Fibroblast of lung (primary cell): ENCODE results near the gene AGBL3. TPM values are rescaled to one million over a fixed set of nuclear protein-coding genes. Genes with fewer than 3 reads are reported as not detected.

Experiments
- DNase-seq, 2 donors: peaks; one replicate each; pipeline versions ENCODE4 v3.0.0 to v3.0.0-alpha.2; 2010; ENCODE audit warnings: low read depth in 2 of 2
- H2AFZ ChIP-seq: 2 replicates; pipeline ENCODE4 v1.5.1; 2012; ENCODE audit warnings: low read length, control low read depth, inconsistent platforms
- H3K27ac ChIP-seq: 2 replicates; pipeline ENCODE4 v1.5.1; 2011; ENCODE audit warnings: low read length, control low read depth; ENCODE audit not compliant: insufficient read depth
- H3K27me3 ChIP-seq: 2 replicates; pipeline ENCODE4 v1.5.1; 2011; ENCODE audit warnings: mild to moderate bottlenecking, low read length; ENCODE audit not compliant: control insufficient read depth, insufficient read depth
- H3K36me3 ChIP-seq: 2 replicates; pipeline ENCODE4 v1.5.1; 2011; ENCODE audit warnings: low read length; ENCODE audit not compliant: control insufficient read depth, insufficient read depth
- H3K4me1 ChIP-seq: 2 replicates; pipeline ENCODE4 v1.5.1; 2011; ENCODE audit warnings: low read length; ENCODE audit not compliant: control insufficient read depth, insufficient read depth; ENCODE audit errors: extremely low read depth
- H3K4me2 ChIP-seq: 2 replicates; pipeline ENCODE4 v1.5.1; 2011; ENCODE audit warnings: low read length, control low read depth; ENCODE audit not compliant: insufficient read depth; ENCODE audit errors: extremely low read depth
- H3K4me3 ChIP-seq, 4 experiments: fragments of 200-600 bp in 1 of 4; sonication (generic) in 1 of 4; replicated peaks in 1 of 4; 2 replicates each; pipeline ENCODE4 v1.5.1; 2011 to 2016; ENCODE audit warnings: low read length in 4 of 4, low read depth in 3 of 4, mild to moderate bottlenecking in 3 of 4, control low read depth in 2 of 4, inconsistent platforms in 1 of 4, mixed read lengths in 1 of 4; ENCODE audit not compliant: insufficient read depth in 1 of 4; ENCODE audit errors: control extremely low read depth in 1 of 4
- H3K79me2 ChIP-seq: 2 replicates; pipeline ENCODE4 v1.5.1; 2012; ENCODE audit warnings: mild to moderate bottlenecking, low read length, inconsistent platforms; ENCODE audit not compliant: control insufficient read depth, insufficient read depth
- H3K9ac ChIP-seq: 2 replicates; pipeline ENCODE4 v1.5.1; 2011; ENCODE audit warnings: mild to moderate bottlenecking, low read length, control low read depth; ENCODE audit not compliant: insufficient read depth
- H3K9me3 ChIP-seq: 2 replicates; pipeline ENCODE4 v1.5.1; 2012; ENCODE audit warnings: low read depth, low read length; ENCODE audit not compliant: control insufficient read depth, insufficient read depth
- H4K20me1 ChIP-seq: 2 replicates; pipeline ENCODE4 v1.5.1; 2011; ENCODE audit warnings: low read length; ENCODE audit not compliant: control insufficient read depth, insufficient read depth; ENCODE audit errors: extremely low read depth
- EZH2 ChIP-seq: IDR thresholded peaks from 2 replicates; pipeline ENCODE4 v1.5.1; 2012; ENCODE audit warnings: low read length, control low read depth, mild to moderate bottlenecking; ENCODE audit errors: missing control alignments
- polyA plus RNA-seq, 2 donors: library from polyadenylated mRNA; depleted of rRNA in 1 of 2; stranded (reverse) in 1 of 2; unstranded in 1 of 2; fragments of >200 nt; gene quantifications; 2 replicates each; pipeline ENCODE4 v1.2.1, GENCODE V29; 2011 to 2012; ENCODE audit warnings: missing spikeins in 1 of 2
- total RNA-seq: library from RNA; depleted of rRNA; stranded (reverse); fragments of >200 nt; gene quantifications from 2 replicates; pipeline ENCODE4 v1.2.1, GENCODE V29; 2014
- TF ChIP-seq, protein P1 (sequence below), 2 donors: IDR thresholded peaks in 1 of 2; conservative IDR thresholded peaks in 1 of 2; 1 replicate in 1 of 2; 2 replicates in 1 of 2; pipeline ENCODE4 v1.5.1; 2011 to 2012; ENCODE audit warnings: low read length in 2 of 2, control low read depth in 1 of 2, inconsistent platforms in 1 of 2, low read depth in 1 of 2, mild to moderate bottlenecking in 1 of 2

The AGBL3 gene
- total and polyA plus RNA-seq, 2 donors (not counting 1 experiment from before 2014, with no cell fraction given), result 0.56 to 1.3 TPM

DNA sequence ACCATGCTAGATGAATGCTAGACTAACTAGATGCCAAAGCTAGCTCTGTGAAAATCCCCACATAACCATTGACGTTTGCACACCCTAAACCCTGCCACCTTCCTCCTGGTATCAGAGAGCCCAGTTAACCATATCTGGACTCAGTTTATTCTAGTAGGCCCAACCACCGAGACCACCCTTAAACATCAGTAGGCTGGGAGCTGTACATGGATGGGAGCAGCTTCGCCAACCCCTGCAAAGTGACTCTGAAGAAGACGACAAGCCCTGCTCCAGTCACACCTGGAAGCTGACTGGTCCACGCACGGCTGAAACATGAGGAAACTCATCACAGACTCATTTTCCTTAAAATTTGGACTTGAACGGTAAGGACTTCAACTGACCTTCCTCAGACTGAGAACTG, 188.6 kb downstream of the AGBL3 start:
- Histone ChIP-seq H3K4me3 (no peak overlapping the region), H3K4me1 (peaks cover 3% of the 10 kb centered on the region), H3K27ac (no peak overlapping the region), H3K79me2 (peaks cover under 1% of the 10 kb centered on the region), H3K27me3 (no peaks in the 10 kb centered on the region), H4K20me1 (no peaks in the 10 kb centered on the region), H2AFZ (no peak overlapping the region), H3K4me2 (no peak overlapping the region), H3K9ac (no peak overlapping the region), H3K36me3 (no peaks in the 10 kb centered on the region), H3K9me3 (no peaks in the 10 kb centered on the region)
- DNase-seq, result no peak
- no peak for TF ChIP-seq EZH2
- TF ChIP-seq, protein P1, sequence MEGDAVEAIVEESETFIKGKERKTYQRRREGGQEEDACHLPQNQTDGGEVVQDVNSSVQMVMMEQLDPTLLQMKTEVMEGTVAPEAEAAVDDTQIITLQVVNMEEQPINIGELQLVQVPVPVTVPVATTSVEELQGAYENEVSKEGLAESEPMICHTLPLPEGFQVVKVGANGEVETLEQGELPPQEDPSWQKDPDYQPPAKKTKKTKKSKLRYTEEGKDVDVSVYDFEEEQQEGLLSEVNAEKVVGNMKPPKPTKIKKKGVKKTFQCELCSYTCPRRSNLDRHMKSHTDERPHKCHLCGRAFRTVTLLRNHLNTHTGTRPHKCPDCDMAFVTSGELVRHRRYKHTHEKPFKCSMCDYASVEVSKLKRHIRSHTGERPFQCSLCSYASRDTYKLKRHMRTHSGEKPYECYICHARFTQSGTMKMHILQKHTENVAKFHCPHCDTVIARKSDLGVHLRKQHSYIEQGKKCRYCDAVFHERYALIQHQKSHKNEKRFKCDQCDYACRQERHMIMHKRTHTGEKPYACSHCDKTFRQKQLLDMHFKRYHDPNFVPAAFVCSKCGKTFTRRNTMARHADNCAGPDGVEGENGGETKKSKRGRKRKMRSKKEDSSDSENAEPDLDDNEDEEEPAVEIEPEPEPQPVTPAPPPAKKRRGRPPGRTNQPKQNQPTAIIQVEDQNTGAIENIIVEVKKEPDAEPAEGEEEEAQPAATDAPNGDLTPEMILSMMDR (conservative IDR thresholded peaks at IDR 0.05 in 1 of 2, IDR thresholded peaks at IDR 0.05 in 1 of 2; ENCODE audit: low read depth in 1 of 2, low read length in 2 of 2), result no peak

DNA sequence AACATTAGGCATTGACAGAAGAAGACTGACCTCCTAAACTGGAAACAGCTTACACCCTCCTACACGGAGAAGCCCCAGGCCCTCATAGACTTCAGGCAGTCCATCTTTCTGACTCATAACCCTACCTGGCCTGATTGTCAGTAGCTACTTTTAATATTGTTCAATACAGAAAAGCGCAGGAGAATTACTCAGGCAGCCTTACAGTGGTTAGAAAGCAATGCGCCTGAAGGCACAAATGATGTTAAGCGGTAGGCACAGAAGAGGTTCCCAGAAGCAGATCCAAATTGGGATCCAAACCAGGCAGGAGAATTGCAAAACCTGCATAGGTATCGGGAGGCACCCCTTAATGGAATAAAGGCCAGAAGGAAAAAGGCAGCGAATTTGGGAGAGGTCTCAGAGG, 189.6 kb downstream of the AGBL3 start:
- H3K4me1 ChIP-seq, result peaks cover 2% of the 10 kb centered on the region
- no peak overlapping the region for H3K9ac ChIP-seq
- no peaks in the 10 kb centered on the region for H3K27me3 ChIP-seq
- no peak overlapping the region for H3K27ac ChIP-seq
- no peak overlapping the region for H3K4me2 ChIP-seq
- H3K4me3 ChIP-seq, result no peak overlapping the region
- no peaks in the 10 kb centered on the region for H3K79me2 ChIP-seq
- no peaks in the 10 kb centered on the region for H3K9me3 ChIP-seq
- DNase-seq, result no peak
- no peaks in the 10 kb centered on the region for H4K20me1 ChIP-seq
- no peak for TF ChIP-seq EZH2
- TF ChIP-seq, protein P1 (conservative IDR thresholded peaks at IDR 0.05 in 1 of 2, IDR thresholded peaks at IDR 0.05 in 1 of 2; ENCODE audit: low read depth in 1 of 2, low read length in 2 of 2), result no peak
- H3K36me3 ChIP-seq, result no peaks in the 10 kb centered on the region
- no peak overlapping the region for H2AFZ ChIP-seq

DNA sequence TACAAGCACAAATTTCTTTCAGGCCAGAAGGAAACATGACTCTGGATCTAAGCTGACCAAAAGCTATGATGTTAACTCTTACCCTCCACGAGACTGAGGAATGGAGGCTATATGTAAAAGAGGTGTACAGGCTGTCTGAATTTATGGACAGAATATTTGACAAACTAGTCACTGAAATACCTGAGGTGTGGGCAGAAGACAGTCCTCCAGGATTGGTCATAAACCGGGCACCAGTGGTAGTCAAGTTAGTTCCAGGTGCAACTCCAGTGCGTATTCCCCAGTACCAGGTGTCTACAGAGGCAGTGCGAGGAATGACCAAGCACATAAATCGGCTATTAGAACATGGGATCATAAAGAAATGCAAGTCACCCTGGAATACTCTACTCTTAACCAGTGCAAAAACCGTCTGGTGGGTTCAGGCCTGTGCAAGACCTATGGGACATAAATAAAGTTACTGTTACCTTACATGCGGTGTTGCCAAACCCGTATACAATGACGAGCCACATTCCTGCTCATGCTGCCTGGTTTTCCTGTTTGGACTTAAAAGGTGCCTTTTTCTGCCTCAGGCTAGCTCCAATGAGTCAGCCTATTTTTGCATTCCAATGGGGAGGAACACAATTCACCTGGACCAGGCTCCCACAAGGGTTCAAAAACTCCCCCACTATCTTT, 190.9 kb downstream of the AGBL3 start:
- Histone ChIP-seq H2AFZ (no peak overlapping the region), H3K9ac (no peak overlapping the region), H3K9me3 (peaks cover 2% of the 10 kb centered on the region), H3K27me3 (no peaks in the 10 kb centered on the region), H3K4me2 (no peak overlapping the region), H3K4me3 (no peak overlapping the region), H3K27ac (no peak overlapping the region), H3K79me2 (no peaks in the 10 kb centered on the region), H4K20me1 (no peaks in the 10 kb centered on the region), H3K36me3 (no peaks in the 10 kb centered on the region), H3K4me1 (no peaks in the 10 kb centered on the region)
- no peak for DNase-seq
- no peak for TF ChIP-seq EZH2
- TF ChIP-seq, protein P1 (conservative IDR thresholded peaks at IDR 0.05 in 1 of 2, IDR thresholded peaks at IDR 0.05 in 1 of 2; ENCODE audit: low read depth in 1 of 2, low read length in 2 of 2), result no peak
